Activated naive CD4-positive, alpha-beta T cell (primary cell): ENCODE data around the gene SIPA1L3.
"Not testable (repeated sequence)": the region's sequence is repeated elsewhere in the genome, so short reads cannot be mapped to it uniquely, and the experiment has no call there.

Experiments
- DNase-seq, 4 experiments: peaks; one replicate each; lab custom pipeline; 2025; lab: John Stamatoyannopoulos, UW

SIPA1L3 gene, protein sequence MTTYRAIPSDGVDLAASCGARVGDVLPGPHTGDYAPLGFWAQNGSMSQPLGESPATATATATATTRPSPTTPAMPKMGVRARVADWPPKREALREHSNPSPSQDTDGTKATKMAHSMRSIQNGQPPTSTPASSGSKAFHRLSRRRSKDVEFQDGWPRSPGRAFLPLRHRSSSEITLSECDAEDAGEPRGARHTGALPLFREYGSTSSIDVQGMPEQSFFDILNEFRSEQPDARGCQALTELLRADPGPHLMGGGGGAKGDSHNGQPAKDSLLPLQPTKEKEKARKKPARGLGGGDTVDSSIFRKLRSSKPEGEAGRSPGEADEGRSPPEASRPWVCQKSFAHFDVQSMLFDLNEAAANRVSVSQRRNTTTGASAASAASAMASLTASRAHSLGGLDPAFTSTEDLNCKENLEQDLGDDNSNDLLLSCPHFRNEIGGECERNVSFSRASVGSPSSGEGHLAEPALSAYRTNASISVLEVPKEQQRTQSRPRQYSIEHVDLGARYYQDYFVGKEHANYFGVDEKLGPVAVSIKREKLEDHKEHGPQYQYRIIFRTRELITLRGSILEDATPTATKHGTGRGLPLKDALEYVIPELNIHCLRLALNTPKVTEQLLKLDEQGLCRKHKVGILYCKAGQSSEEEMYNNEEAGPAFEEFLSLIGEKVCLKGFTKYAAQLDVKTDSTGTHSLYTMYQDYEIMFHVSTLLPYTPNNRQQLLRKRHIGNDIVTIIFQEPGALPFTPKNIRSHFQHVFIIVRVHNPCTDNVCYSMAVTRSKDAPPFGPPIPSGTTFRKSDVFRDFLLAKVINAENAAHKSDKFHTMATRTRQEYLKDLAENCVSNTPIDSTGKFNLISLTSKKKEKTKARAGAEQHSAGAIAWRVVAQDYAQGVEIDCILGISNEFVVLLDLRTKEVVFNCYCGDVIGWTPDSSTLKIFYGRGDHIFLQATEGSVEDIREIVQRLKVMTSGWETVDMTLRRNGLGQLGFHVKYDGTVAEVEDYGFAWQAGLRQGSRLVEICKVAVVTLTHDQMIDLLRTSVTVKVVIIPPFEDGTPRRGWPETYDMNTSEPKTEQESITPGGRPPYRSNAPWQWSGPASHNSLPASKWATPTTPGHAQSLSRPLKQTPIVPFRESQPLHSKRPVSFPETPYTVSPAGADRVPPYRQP (N-terminal part only)

DNA sequence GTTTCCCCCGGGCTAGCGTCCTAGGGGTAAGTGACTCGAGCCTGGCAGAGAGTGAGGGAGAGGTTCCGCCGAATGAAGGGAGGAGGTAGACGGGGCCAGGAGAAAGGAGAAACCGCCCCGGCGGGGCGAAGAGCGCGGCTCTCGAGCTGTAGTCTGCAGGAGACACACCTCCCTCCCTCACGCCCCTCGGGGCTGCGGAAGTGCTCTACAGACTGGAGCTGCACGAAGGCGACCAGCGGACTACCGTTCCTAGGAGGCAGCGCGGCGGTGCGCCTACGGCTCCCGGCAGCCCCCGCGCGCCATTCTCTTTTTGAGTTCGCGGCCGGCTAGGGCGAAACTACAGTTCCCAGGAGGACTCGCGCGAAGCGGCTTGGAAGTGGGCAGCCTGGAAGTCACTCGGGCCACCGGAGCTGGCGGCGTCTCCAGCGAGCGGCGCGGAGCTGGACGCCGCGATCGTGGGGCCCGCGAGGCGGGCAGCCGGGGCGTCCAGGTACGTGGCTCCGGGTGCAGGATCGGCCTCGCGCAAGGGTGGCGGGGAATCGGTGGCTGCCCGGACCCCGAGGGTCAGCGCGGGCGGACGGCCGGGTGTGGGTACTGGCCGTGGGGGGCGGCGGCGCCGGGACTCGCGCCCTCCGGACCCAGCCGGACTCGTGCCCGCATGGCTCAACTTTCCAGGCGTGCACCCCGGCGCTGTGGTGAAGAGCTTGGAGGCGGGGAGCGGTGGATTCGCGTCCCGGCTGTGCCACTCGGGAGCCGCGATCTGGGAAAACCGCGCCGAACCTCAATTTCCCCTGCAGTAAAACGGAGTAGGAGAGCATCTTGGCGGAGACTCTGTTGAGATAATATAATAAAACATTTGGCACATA lies at the start of gene SIPA1L3:
SIPA1L3 (plus strand) TSS at position 340 of the 866 bp plus-strand sequence. CDS start 174,358 bp downstream, outside the sequence.
- DNase-seq = peak; percentile 73 to 89 (median 82)

DNA sequence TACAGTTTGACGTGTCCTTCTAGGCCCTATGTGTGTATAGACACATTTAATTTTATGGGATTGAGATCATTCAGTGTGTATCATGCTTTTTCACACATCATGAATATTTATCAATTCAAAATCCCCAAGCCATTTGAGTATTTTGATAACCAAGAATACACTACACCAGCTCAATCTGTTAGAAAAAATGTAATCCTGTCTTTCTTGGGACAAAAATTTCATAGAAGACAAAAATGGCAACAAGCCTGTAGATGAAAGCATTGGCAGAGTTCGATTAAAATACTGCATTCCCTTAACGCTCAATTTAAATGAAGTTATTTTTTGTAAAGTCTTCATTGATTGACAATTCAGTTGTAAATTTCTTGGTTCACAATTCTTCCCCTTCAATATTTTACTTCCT lies 42.5 kb upstream of the SIPA1L3 start:
- DNase-seq = no peak

DNA sequence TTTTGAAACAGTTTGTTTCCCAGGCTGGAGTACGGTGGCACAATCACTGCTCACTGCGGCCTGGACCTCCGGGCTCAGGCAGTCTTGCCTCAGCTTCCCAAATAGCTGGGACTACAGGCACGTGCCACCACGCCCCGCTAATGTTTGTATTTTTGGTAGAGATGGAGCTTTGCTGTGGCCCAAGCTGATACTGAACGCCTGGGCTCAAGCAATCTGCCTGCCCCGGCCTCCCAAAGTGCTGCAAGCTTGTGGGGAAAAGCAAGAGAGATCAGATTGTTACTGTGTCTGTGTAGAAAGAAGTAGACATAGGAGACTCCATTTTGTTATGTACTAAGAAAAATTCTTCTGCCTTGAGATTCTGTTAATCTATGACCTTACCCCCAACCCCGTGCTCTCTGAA lies 41.1 kb upstream of the SIPA1L3 start:
- not testable (repeated sequence) for DNase-seq

DNA sequence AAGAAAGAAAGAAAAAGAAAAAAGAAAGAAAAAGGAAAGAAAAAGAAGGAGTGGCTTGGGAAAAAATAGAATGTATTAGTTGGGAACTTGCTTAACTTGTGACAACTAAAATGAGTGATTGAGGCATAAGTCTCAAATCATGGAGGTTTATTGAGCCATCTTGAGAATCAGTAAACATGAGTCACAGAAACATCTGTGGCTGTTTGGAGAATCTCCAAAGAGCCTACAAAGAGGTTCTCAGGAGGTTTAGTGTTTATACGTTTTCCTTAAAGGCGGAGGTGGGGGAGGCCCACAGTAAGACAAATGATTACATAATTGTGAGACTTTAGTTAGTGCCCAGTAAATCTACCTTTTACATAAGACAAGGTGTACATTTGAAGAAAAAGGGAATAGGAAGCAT lies 39.2 kb upstream of the SIPA1L3 start:
- DNase-seq = no peak

DNA sequence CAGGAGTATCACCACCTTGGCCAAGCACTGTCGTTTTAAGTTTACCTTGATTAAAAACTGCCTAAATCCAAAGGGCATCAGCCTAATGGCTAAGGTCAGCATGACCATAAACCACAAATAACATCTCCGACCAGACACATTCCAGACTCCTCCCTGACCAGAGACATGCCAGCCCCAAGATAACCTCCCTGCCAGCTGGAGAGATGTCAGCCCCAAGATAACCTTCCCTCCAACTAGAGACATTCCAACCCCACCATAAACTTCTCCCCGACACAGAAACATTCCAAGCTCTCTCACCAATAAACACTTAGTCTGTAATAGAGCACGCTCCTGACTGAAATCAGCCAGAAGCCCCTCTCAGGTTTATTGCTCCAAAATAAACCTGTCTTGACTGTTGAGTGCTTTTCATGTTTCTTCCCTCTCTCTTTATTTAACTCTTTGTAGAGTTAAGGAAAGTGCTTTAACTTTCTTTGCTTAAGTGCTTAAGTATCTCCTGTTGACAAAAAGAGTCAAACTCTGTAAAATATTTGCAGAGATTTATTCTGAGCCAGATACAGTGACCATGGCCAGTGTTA lies 37.2 kb upstream of the SIPA1L3 start:
- DNase-seq = no peak

DNA sequence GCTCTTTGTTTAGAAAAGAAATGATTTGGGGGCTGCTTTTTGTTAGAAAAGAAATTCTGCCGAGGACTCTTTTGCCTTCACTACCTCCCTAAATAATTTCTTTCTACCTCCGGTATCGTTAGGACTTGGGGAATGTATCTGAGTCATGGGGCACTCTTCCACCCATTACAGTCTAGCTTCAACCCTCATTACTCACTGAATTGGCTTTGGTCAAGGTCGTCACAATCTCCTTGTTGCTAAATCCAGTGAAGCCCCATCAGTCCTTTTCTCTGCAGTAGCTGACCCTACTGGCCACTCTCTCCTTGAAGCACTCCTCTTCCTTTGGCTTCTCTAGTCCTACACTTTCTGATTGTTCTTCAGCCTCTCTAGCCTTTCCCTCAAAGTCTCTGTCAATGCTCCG lies 34.6 kb upstream of the SIPA1L3 start:
- no peak for DNase-seq

DNA sequence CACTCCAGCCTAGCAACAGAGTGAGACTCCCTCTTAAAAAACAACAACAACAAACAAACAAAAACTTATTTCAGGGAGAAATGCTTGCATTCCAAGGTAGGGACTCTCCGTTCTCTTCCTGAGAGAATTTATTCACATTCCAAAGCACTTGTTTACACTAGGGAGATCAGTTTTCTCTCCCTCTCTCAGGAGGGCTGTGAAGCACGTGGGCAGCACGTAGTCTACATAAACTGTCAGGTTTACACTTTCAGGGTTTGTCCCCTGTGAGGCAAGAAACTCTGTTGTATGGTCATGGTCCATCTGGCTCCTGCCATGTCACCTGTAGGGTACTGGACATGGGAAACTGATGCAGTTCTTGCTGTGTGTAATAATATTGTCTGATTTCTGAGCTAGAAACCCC lies 32.2 kb upstream of the SIPA1L3 start:
- DNase-seq = no peak

DNA sequence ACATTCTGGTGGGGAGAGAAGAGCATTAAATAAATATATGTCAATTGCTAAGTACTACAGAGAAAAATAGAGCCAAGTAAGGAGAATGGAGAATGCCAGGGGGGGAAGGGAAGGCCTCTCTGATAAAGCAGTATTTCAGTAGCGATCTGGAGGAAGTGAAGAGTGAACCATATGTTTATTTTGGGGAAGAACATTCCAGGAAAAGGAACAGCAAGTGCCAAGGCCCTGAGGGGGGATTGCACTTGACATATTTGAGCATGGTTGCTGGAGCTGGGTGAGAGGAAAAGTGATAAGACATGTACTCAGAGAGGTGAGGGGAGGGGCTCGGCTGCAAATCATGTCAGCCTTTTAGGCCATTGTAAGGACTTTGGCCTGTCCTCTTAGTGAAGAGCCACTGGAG lies 31.0 kb upstream of the SIPA1L3 start:
- no peak for DNase-seq

DNA sequence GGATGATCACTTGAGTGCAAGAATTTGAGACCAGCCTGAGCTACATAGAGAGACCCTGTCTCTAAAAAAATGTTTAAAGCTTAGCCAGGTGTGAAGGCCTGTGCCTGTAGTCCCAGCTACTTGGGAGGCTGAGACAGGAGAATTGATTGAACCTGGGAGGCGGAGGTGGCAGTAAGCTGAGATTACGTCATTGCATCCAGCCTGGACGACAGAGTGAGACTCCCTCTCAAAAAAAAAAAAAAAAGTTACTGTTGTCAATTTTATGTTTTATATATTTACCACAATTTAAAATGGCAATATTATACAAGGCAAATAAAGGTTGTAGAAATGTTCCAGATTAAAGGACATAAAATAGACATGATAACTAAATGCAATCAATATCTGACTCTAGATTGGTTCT lies 29.9 kb upstream of the SIPA1L3 start:
- no peak for DNase-seq

DNA sequence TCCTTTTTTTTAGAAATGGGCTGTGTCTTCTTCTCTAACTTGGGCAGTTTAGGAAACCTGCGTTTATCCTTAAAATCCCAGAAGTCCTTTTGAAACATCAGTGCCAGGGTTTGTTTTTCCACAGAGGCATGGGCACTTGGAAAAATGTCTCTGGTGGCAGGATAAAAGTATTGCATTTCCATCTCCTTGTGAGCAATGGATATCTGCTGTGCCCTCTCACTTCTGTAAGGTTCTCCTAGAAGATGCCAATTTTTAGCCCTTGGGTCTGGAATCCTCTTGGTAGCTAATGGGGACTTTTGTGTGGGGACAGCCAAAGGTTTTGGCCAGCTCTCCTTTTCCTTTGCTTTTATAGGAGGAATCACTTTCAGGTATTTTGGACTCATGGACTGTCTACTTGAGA lies 21.6 kb upstream of the SIPA1L3 start:
- DNase-seq = no peak

DNA sequence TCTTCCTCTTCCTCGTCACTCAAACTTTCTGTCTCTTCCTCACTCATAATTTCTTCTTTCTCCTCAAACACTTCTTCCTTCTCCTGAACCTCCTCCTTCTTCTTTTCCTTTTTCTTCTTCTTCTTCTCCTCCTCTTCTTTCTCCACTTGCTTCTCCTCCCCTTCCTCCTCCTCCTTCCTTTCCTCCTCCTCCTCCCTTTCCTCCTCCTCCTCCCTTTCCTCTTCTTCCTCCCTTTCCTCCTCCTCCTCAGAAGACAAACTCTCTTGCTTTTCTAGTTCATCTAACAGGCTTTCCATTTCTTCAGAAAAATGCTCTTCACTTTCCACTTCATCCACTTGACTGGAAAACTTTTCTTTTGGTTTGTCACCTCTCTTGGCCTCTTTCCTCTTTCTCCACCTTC lies 20.4 kb upstream of the SIPA1L3 start:
- no peak for DNase-seq

DNA sequence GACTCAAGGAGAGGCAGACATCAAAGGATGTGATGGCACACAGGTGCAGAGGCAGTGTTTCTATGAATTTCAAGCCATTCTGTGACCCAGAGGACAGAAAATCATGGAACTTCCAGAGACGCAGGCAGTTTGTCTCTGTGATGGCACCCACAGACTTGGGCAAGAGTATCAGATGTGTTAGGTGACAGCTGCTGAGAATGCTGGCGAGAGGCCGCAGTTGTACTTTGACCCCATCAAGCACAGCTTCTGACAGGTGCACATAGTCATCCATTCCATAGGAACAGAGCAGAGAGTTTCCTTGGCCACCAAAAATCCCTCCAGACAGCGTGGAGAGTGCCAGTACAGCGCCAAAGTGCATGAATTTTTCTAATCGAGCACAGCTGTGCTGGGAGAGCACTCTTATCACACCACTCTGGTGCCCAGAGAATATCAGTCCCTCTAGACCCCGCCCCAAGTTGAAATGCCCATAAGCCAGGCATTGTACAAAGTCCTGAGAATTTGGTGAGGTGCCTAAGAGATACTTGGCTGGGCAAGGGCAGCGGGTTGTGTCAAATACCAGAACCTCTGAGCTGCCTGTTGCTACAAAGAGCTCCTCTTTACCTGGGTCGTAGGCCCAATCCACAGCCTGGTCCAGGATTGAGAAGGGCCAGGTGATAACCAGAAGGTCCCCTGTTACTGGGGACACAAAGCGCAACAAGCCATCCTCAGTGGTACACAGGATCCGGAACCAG lies 13.0 kb upstream of the SIPA1L3 start:
- no peak for DNase-seq

DNA sequence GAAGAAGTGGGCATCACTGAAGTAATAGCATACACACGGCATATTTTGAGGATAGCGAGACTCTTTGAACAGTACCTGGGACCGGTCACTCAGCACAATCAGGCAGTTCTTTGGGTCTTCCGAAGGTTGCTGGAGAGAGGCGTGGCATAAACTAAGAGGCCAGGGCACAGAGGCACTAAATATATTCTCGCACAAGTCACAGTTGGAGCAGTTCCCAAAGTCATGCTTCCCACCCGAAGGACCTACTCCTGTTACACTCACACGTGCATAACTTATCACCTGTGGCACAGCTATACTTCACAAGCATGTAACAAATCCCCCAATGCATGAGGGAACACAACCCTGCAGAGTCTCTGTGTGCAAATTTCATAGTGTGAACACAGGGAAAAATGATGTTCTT lies 10.8 kb upstream of the SIPA1L3 start:
- no peak for DNase-seq

DNA sequence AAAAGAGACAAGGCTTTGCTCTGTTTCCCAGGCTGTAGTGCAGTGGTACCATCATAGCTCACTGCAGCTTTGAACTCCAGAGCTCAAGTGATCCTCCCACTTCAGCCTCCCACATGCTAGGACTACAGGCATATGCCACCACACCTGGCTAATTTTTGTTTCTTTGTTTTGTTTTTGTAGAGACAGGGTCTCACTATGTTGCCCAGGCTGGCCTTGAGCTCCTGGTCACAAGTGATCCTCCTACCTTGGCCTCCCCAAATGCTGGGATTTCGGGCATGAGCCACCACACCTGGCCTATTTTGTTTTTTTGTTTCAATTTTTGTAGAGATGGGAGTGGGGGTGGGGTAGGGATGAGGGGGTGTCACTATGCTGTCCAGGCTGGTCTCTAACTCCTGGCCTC lies 7.6 kb upstream of the SIPA1L3 start:
- no peak for DNase-seq

DNA sequence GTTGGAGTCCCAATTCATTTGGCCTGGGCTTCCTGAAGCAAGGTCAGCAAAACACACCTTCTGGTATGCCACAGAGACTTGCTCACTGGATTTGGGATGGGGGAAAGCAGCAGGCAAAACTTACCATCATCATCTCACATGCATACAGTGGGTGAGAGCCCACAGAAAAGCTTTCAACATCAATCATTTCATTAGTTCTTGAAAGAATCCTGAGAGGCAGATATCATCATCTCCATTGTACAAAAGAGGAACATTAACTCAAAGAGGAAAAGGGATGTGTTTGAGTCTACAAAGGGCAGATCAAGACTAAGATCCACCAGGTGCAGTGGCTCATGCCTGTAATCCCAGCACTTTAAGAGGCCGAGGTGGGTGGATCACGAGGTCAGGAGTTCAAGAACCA lies 7.0 kb upstream of the SIPA1L3 start:
- no peak for DNase-seq

DNA sequence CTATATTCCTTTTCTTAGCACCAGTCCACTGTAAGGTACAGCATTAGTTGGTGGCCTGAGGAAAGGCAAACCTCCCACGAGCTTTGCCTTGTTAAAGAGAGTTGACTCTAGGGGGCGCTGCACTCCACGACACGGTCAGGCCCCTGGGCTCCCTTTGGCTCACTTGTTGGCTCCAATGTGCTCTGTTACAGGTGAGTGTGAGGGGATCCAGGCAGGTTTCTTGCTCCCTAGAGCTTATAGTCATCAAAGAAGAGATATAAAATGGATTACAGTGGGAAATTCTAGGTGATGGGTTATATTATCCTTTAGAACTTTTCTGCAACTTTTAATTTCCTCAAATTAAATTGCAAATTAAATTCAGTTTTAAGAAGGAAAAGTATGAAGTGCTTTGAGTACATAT lies 4.3 kb upstream of the SIPA1L3 start:
- DNase-seq = peak; percentile 42 to 72 (median 71)

DNA sequence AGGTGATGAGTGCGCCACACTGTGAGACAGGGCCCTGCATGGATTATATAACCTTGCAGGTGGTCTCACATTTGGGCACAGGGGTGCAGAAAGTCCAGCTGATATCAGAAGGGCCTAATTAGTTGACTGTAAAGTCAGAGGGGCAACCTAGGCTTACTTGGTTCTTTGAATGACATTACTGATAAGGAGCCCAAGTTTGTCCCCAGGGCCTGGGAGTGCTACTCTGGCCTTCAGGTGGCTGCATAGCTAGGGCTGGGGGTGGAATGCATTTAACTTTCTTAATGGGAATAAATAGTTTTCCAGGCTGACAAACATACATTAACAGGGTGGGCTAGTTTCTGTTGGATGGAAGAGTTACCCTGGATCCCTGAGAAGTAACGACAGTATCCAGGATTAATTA lies 3.9 kb upstream of the SIPA1L3 start:
- no peak for DNase-seq

DNA sequence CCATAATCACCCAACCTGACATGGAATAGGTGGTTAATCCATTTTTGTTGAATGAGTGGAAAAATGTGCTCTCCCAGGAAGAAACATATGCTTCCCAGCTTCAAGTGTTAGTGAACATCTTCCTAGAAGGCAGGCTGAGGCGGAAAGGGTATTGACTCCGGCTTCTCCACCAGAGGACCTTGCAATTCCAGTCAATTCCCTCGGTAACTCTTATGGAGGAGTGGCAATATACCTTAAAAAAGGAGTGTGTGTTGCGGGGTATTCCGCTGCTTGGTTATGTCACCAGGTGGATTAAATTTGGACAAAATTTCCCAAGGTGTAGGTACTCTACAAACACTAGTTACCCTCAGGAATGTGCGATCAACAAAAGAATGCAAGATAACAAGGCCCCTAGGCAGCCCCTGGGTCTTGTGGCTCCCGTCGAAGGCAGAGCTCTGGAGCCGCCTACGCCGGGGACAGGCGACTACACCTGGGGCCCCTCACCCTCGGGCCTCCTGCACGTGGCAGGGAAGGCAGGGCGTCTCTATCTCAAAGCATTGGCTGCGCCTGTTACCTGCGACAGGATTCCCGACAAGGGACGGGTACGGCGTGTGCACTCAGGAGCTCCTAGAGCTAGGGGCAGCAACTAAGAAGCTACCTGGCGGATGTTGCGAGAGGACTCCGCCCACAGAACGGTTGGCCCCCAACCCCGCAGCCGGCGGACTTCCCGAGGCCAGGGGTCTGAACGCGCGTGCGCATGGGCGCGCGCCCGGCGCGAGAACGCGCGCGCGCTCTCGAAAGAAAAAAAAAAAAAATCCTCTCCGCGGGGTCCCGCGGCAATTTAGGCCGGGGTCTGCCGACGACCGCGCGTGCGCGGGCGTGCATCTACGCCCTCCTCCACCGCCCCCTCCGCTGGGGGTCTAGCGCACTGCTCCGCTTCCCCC lies 801 bp upstream of the SIPA1L3 start, which contains the start of gene WDR87:
WDR87 (minus strand) TSS at position 649 of the 923 bp plus-strand sequence. CDS start 8,355 bp downstream, outside the sequence.
- peak in 3 of 4 experiments; percentile 7 to 47 (median 32) for DNase-seq
